ENCODE results near the gene JADE1. TPM values are rescaled to one million over a fixed set of nuclear protein-coding genes. Genes with fewer than 3 reads are reported as not detected.

Gene JADE1
- total and polyA plus RNA-seq, 5 donors from 2014 or later: 26.1 to 50.8 (median 39.8) TPM

- peaks cover 69% of the 10 kb centered on the region for H3K36me3 Mint-ChIP-seq
- Histone ChIP-seq H3K4me1 (ENCODE audit: control insufficient read depth, insufficient read depth, low read length, poor library complexity, severe bottlenecking) (no peaks in the 10 kb centered on the region), H3K9me3 (ENCODE audit: control insufficient read depth in 2 of 2, low read length in 2 of 2) (no peaks in the 10 kb centered on the region), H3K27ac (ENCODE audit: insufficient read depth, low read length, poor library complexity, severe bottlenecking) (no peak overlapping the region), H3K4me3 (ENCODE audit: low read depth, low read length) (no peak overlapping the region), H3K27me3 (ENCODE audit: control insufficient read depth, insufficient read depth, low read length) (no peaks in the 10 kb centered on the region), H3K36me3 (ENCODE audit: control insufficient read depth, insufficient read depth, low read length) (peaks cover 94% of the 10 kb centered on the region)
- peak overlapping the region in 2 of 3 donors; percentile 34 to 84 for H3K27ac Mint-ChIP-seq
- ATAC-seq (ENCODE audit: low read depth in 2 of 2): no peak
- H3K4me1 Mint-ChIP-seq: peaks cover 2 to 19% (median 15%) of the 10 kb centered on the region in 4 donors
- H3K9me3 Mint-ChIP-seq: no peaks in the 10 kb centered on the region
- H3K4me3 Mint-ChIP-seq: no peak overlapping the region
- no peak for DNase-seq
- no peaks in the 10 kb centered on the region for H3K27me3 Mint-ChIP-seq
These were observed 39.0 kb downstream of the JADE1 start for GRCh38 chr4:128848461-128848860.

DNA sequence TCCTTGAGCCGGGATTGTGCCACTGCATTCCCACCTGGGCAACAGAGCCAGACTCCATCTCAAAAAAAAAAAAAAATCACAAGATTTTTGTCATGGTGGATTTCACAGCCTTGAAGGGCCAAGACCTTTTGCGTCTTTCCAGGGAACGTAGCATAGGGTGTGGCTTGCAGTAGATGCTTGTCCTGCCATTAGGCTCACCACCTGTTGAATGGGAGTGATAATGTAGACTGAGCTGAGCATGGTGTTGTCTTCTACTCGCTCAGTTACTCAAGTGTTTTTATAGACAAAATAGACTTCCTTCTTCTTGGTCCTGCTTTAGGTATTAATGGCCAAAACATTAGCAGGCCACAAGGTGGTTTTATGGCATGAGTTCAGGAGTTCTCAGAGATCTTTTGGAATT is 40.8 kb downstream of the JADE1 start:
- H3K36me3 Mint-ChIP-seq: peaks cover 59% of the 10 kb centered on the region
- ATAC-seq (ENCODE audit: low read depth in 2 of 2): no peak
- H3K27ac Mint-ChIP-seq: peak overlapping the region in 1 of 3 donors; percentile 35
- H3K4me1 ChIP-seq (ENCODE audit: control insufficient read depth, insufficient read depth, low read length, poor library complexity, severe bottlenecking): peaks cover 15% of the 10 kb centered on the region
- no peak overlapping the region for H3K4me3 Mint-ChIP-seq
- no peaks in the 10 kb centered on the region for H3K27me3 ChIP-seq (ENCODE audit: control insufficient read depth, insufficient read depth, low read length)
- H3K27me3 Mint-ChIP-seq: no peaks in the 10 kb centered on the region
- no peak for DNase-seq
- no peak overlapping the region for H3K4me3 ChIP-seq (ENCODE audit: low read depth, low read length)
- peaks cover 87% of the 10 kb centered on the region for H3K36me3 ChIP-seq (ENCODE audit: control insufficient read depth, insufficient read depth, low read length)
- no peak overlapping the region for H3K27ac ChIP-seq (ENCODE audit: insufficient read depth, low read length, poor library complexity, severe bottlenecking)
- no peaks in the 10 kb centered on the region for H3K9me3 Mint-ChIP-seq
- H3K4me1 Mint-ChIP-seq: peaks cover 9 to 31% (median 26%) of the 10 kb centered on the region in 4 donors
- H3K9me3 ChIP-seq (ENCODE audit: control insufficient read depth in 2 of 2, low read length in 2 of 2): no peaks in the 10 kb centered on the region

GRCh38 chr4:128853741-128854140 is 44.2 kb downstream of the JADE1 start:
- H3K27ac ChIP-seq (ENCODE audit: insufficient read depth, low read length, poor library complexity, severe bottlenecking): no peak overlapping the region
- H3K27me3 ChIP-seq (ENCODE audit: control insufficient read depth, insufficient read depth, low read length): no peaks in the 10 kb centered on the region
- H3K4me1 Mint-ChIP-seq: peaks cover 9 to 33% (median 22%) of the 10 kb centered on the region in 4 donors
- no peaks in the 10 kb centered on the region for H3K27me3 Mint-ChIP-seq
- no peak for ATAC-seq (ENCODE audit: low read depth in 2 of 2)
- peaks cover 15% of the 10 kb centered on the region for H3K4me1 ChIP-seq (ENCODE audit: control insufficient read depth, insufficient read depth, low read length, poor library complexity, severe bottlenecking)
- H3K36me3 Mint-ChIP-seq: peaks cover 50% of the 10 kb centered on the region
- H3K36me3 ChIP-seq (ENCODE audit: control insufficient read depth, insufficient read depth, low read length): peaks cover 88% of the 10 kb centered on the region
- H3K4me3 Mint-ChIP-seq: peak overlapping the region in 1 of 4 donors; percentile 2
- no peaks in the 10 kb centered on the region for H3K9me3 Mint-ChIP-seq
- H3K4me3 ChIP-seq (ENCODE audit: low read depth, low read length): no peak overlapping the region
- no peaks in the 10 kb centered on the region for H3K9me3 ChIP-seq (ENCODE audit: control insufficient read depth in 2 of 2, low read length in 2 of 2)
- peak overlapping the region; percentile 33 to 81 (median 61) for H3K27ac Mint-ChIP-seq
- no peak for DNase-seq

DNA sequence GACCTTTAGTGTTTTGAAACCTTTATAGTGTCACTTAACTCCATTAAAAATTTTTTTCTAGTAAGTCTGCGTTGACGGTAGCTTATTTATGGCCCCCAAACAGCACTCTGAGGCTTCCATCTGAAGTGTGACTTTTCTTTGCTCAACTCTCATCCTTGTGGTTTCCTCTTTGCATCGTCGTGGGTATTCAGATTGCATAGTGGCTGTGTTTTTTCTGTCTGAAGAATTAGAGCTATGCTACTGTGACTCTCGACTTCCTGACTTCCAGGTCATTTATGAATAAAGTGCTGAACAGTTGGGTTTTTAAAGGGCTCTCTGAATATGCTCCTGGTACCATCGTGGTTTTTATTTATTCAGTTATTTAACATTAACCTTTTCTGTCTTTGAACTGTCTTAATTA is 44.9 kb downstream of the JADE1 start:
- H3K9me3 Mint-ChIP-seq: no peaks in the 10 kb centered on the region
- H3K4me1 ChIP-seq (ENCODE audit: control insufficient read depth, insufficient read depth, low read length, poor library complexity, severe bottlenecking): peaks cover 15% of the 10 kb centered on the region
- peaks cover 53% of the 10 kb centered on the region for H3K36me3 Mint-ChIP-seq
- peak overlapping the region; percentile 1 for H3K27ac ChIP-seq (ENCODE audit: insufficient read depth, low read length, poor library complexity, severe bottlenecking)
- no peaks in the 10 kb centered on the region for H3K27me3 ChIP-seq (ENCODE audit: control insufficient read depth, insufficient read depth, low read length)
- ATAC-seq (ENCODE audit: low read depth in 2 of 2): peak; percentile 65 to 84
- peak overlapping the region; percentile 33 to 91 (median 81) for H3K27ac Mint-ChIP-seq
- H3K4me3 Mint-ChIP-seq: no peak overlapping the region
- DNase-seq: peak in 2 of 3 donors; percentile 39 to 64
- H3K4me1 Mint-ChIP-seq: peaks cover 9 to 36% (median 24%) of the 10 kb centered on the region in 4 donors
- peak overlapping the region; percentile 45 for H3K4me3 ChIP-seq (ENCODE audit: low read depth, low read length)
- no peaks in the 10 kb centered on the region for H3K27me3 Mint-ChIP-seq
- no peaks in the 10 kb centered on the region for H3K9me3 ChIP-seq (ENCODE audit: control insufficient read depth in 2 of 2, low read length in 2 of 2)
- peaks cover 88% of the 10 kb centered on the region for H3K36me3 ChIP-seq (ENCODE audit: control insufficient read depth, insufficient read depth, low read length)

GRCh38 chr4:128855621-128856020 is 46.1 kb downstream of the JADE1 start:
- H3K9me3 ChIP-seq (ENCODE audit: control insufficient read depth in 2 of 2, low read length in 2 of 2): no peaks in the 10 kb centered on the region
- peaks cover 9 to 40% (median 26%) of the 10 kb centered on the region in 4 donors for H3K4me1 Mint-ChIP-seq
- H3K4me1 ChIP-seq (ENCODE audit: control insufficient read depth, insufficient read depth, low read length, poor library complexity, severe bottlenecking): peaks cover 15% of the 10 kb centered on the region
- H3K36me3 ChIP-seq (ENCODE audit: control insufficient read depth, insufficient read depth, low read length): peaks cover 85% of the 10 kb centered on the region
- DNase-seq (no peak), ATAC-seq (ENCODE audit: low read depth in 2 of 2) (no peak)
- no peaks in the 10 kb centered on the region for H3K27me3 ChIP-seq (ENCODE audit: control insufficient read depth, insufficient read depth, low read length)
- H3K4me3 ChIP-seq (ENCODE audit: low read depth, low read length): no peak overlapping the region
- H3K36me3 Mint-ChIP-seq: peaks cover 54% of the 10 kb centered on the region
- H3K9me3 Mint-ChIP-seq: no peaks in the 10 kb centered on the region
- H3K4me3 Mint-ChIP-seq: no peak overlapping the region
- H3K27ac ChIP-seq (ENCODE audit: insufficient read depth, low read length, poor library complexity, severe bottlenecking): no peak overlapping the region
- no peaks in the 10 kb centered on the region for H3K27me3 Mint-ChIP-seq
- no peak overlapping the region for H3K27ac Mint-ChIP-seq

DNA sequence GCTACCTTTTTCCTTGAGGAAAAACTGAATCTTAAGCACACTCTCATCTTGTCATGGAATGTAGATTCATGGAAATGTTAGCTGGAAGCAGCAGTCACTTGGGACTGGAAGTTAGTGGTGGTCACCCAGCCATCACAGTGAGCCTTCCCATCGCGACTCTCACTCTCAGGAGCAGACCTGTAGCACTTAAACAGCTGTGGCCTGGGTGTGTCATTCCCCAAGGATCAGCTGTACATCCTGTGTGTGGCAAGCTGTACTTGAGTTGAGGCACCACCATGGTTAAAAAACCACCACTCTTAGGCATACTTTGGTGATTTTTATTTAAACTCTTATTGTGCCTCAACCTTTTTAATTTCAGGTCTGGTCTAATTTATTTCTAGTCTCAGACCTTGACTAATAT is 46.7 kb downstream of the JADE1 start:
- Histone ChIP-seq H3K27me3 (ENCODE audit: control insufficient read depth, insufficient read depth, low read length) (no peaks in the 10 kb centered on the region), H3K36me3 (ENCODE audit: control insufficient read depth, insufficient read depth, low read length) (peaks cover 84% of the 10 kb centered on the region), H3K9me3 (ENCODE audit: control insufficient read depth in 2 of 2, low read length in 2 of 2) (no peaks in the 10 kb centered on the region), H3K4me3 (ENCODE audit: low read depth, low read length) (no peak overlapping the region), H3K4me1 (ENCODE audit: control insufficient read depth, insufficient read depth, low read length, poor library complexity, severe bottlenecking) (peaks cover 15% of the 10 kb centered on the region), H3K27ac (ENCODE audit: insufficient read depth, low read length, poor library complexity, severe bottlenecking) (no peak overlapping the region)
- no peak overlapping the region for H3K27ac Mint-ChIP-seq
- no peaks in the 10 kb centered on the region for H3K27me3 Mint-ChIP-seq
- ATAC-seq (ENCODE audit: low read depth in 2 of 2): no peak
- peaks cover 52% of the 10 kb centered on the region for H3K36me3 Mint-ChIP-seq
- peaks cover 9 to 42% (median 26%) of the 10 kb centered on the region in 4 donors for H3K4me1 Mint-ChIP-seq
- DNase-seq: no peak
- H3K4me3 Mint-ChIP-seq: no peak overlapping the region
- no peaks in the 10 kb centered on the region for H3K9me3 Mint-ChIP-seq

GRCh38 chr4:128858879-128859671 is 49.6 kb downstream of the JADE1 start:
- Mint-ChIP-seq H3K9me3 (peaks cover 0 to 1% (median 0%) of the 10 kb centered on the region in 7 donors), H3K4me1 (peaks cover 22 to 49% (median 35%) of the 10 kb centered on the region in 4 donors), H3K36me3 (peaks cover 48% of the 10 kb centered on the region), H3K4me3 (no peak overlapping the region), H3K27me3 (no peaks in the 10 kb centered on the region), H3K27ac (peak overlapping the region; percentile 26 to 90 (median 38))
- Histone ChIP-seq H3K4me3 (ENCODE audit: low read depth, low read length) (no peak overlapping the region), H3K27me3 (ENCODE audit: control insufficient read depth, insufficient read depth, low read length) (no peaks in the 10 kb centered on the region), H3K4me1 (ENCODE audit: control insufficient read depth, insufficient read depth, low read length, poor library complexity, severe bottlenecking) (peaks cover 31% of the 10 kb centered on the region), H3K9me3 (ENCODE audit: control insufficient read depth in 2 of 2, low read length in 2 of 2) (no peaks in the 10 kb centered on the region), H3K27ac (ENCODE audit: insufficient read depth, low read length, poor library complexity, severe bottlenecking) (no peak overlapping the region), H3K36me3 (ENCODE audit: control insufficient read depth, insufficient read depth, low read length) (peaks cover 73% of the 10 kb centered on the region)
- no peak for ATAC-seq (ENCODE audit: low read depth in 2 of 2)
- DNase-seq: no peak

All from CD4-positive, CD25-positive, alpha-beta regulatory T cell (primary cell).